SK-N-SH (cell line): ENCODE data around the gene TUBGCP2. TPM values are rescaled to one million over a fixed set of nuclear protein-coding genes. Genes with fewer than 3 reads are reported as not detected.

ENCODE experiments used
- CTCF ChIA-PET: fragments of 300-600, 350-600 bp; formaldehyde crosslinking; extraction: SDS; loops from one replicate; lab custom pipeline; 2021; lab: Yijun Ruan, JAX
- POLR2A ChIA-PET: fragments of 350-600 bp; sonication (Branson Sonifier 250); formaldehyde crosslinking; extraction: SDS; loops from one replicate; lab custom pipeline; 2020; ENCODE audit warnings: antibody characterized with exemption, inconsistent platforms; lab: Yijun Ruan, JAX
- DNase-seq: peaks from one replicate; pipeline ENCODE4 v3.0.0; 2012
- H2AFZ ChIP-seq: fragments of 200-600 bp; sonication (generic); 2 replicates; pipeline ENCODE4 v1.8.1; 2016; ENCODE audit warnings: antibody characterized with exemption, mild to moderate bottlenecking, low read depth
- H3F3A ChIP-seq: fragments of 200-600 bp; sonication (generic); replicated peaks from 2 replicates; pipeline ENCODE3; 2016; ENCODE audit warnings: antibody characterized with exemption, mild to moderate bottlenecking; ENCODE audit not compliant: insufficient read depth
- H3K27ac ChIP-seq, 2 experiments: fragments of 200-500 bp in 1 of 2; fragments of 200-600 bp in 1 of 2; sonication (Bioruptor generic) in 1 of 2; sonication (generic), shearing (Covaris generic) in 1 of 2; 2 replicates each; pipeline versions ENCODE4 v1.5.1 to v1.6.1; 2014 to 2016; ENCODE audit warnings: low read depth in 2 of 2, inconsistent platforms in 1 of 2, low read length in 1 of 2, mild to moderate bottlenecking in 1 of 2, mixed read lengths in 1 of 2
- H3K27me3 ChIP-seq: fragments of 200-600 bp; sonication (generic), shearing (Covaris generic); 2 replicates; pipeline ENCODE4 v1.6.1; 2016; ENCODE audit warnings: mixed run types; ENCODE audit not compliant: insufficient read depth
- H3K36me3 ChIP-seq, 2 experiments: fragments of 200-500 bp in 1 of 2; fragments of 200-600 bp in 1 of 2; sonication (Bioruptor generic) in 1 of 2; sonication (generic) in 1 of 2; replicated peaks in 1 of 2; 2 replicates each; pipeline versions ENCODE3 to v1.5.1; 2014 to 2016; ENCODE audit warnings: low read length in 1 of 2, mild to moderate bottlenecking in 1 of 2; ENCODE audit not compliant: insufficient read depth in 2 of 2, control insufficient read depth in 1 of 2
- H3K4me1 ChIP-seq, 2 experiments: fragments of 200-500 bp in 1 of 2; fragments of 200-600 bp in 1 of 2; sonication (Bioruptor generic) in 1 of 2; sonication (generic), shearing (Covaris generic) in 1 of 2; 2 replicates each; pipeline versions ENCODE4 v1.5.1 to v1.6.1; 2014 to 2016; ENCODE audit warnings: low read depth in 1 of 2, low read length in 1 of 2, mixed run types in 1 of 2; ENCODE audit not compliant: insufficient read depth in 2 of 2, control insufficient read depth in 1 of 2
- H3K4me2 ChIP-seq: fragments of 200-600 bp; sonication (generic), shearing (Covaris generic); 2 replicates; pipeline ENCODE4 v1.6.1; 2017; ENCODE audit warnings: mixed run types
- H3K4me3 ChIP-seq, 2 experiments: fragments of 200-500 bp in 1 of 2; fragments of 200-600 bp in 1 of 2; sonication (Bioruptor generic) in 1 of 2; sonication (generic), shearing (Covaris generic) in 1 of 2; 2 replicates each; pipeline versions ENCODE4 v1.5.1 to v1.8.1; 2014 to 2016; ENCODE audit warnings: low read depth in 2 of 2, inconsistent platforms in 1 of 2, low read length in 1 of 2, mild to moderate bottlenecking in 1 of 2, mixed read lengths in 1 of 2, moderate library complexity in 1 of 2
- H3K79me2 ChIP-seq: fragments of 200-600 bp; sonication (generic); 2 replicates; pipeline ENCODE4 v1.8.1; 2017; ENCODE audit warnings: mild to moderate bottlenecking; ENCODE audit not compliant: insufficient read depth
- H3K9ac ChIP-seq: fragments of 200-600 bp; sonication (generic); 2 replicates; pipeline ENCODE4 v1.6.1; 2017; ENCODE audit warnings: mixed run types
- H3K9me2 ChIP-seq: fragments of 200-600 bp; sonication (generic); 2 replicates; pipeline ENCODE4 v1.6.1; 2017; ENCODE audit warnings: mixed run types
- H3K9me3 ChIP-seq: fragments of 200-600 bp; sonication (generic); 2 replicates; pipeline ENCODE4 v1.6.1; 2017; ENCODE audit warnings: mixed run types, mild to moderate bottlenecking, moderate library complexity
- H4K20me1 ChIP-seq: fragments of 200-600 bp; sonication (generic); 2 replicates; pipeline ENCODE4 v1.6.1; 2017; ENCODE audit warnings: mild to moderate bottlenecking, mixed run types; ENCODE audit not compliant: insufficient read depth
- CTCF ChIP-seq: fragments of 200-600 bp; sonication (generic); IDR thresholded peaks from 2 replicates; pipeline ENCODE4 v1.6.1; 2017; ENCODE audit warnings: antibody characterized with exemption, mild to moderate bottlenecking, moderate library complexity
- ELF1 ChIP-seq: IDR thresholded peaks from 2 replicates; pipeline ENCODE4 v1.4.0; 2012
- FOSL2 ChIP-seq: IDR thresholded peaks from 2 replicates; pipeline ENCODE4 v1.4.0; 2012; ENCODE audit warnings: low read depth, mild to moderate bottlenecking, moderate library complexity, borderline replicate concordance
- GATA2 ChIP-seq: sonication (generic); formaldehyde crosslinking; IDR thresholded peaks from 2 replicates; pipeline ENCODE4 v1.5.0; 2020; ENCODE audit warnings: mild to moderate bottlenecking, missing genetic modification reagents
- IRF3 ChIP-seq: fragments of 150-350 bp; IDR thresholded peaks from 2 replicates; pipeline ENCODE4 v1.6.1; 2016; ENCODE audit warnings: mild to moderate bottlenecking, low read depth, low read length
- MAX ChIP-seq: IDR thresholded peaks from 2 replicates; pipeline ENCODE4 v1.4.0; 2012; ENCODE audit warnings: low read depth
- MXI1 ChIP-seq: IDR thresholded peaks from 2 replicates; pipeline ENCODE4 v1.6.1; 2012; ENCODE audit warnings: mild to moderate bottlenecking, low read depth, low read length, improper control_type of control experiment
- NFIC ChIP-seq: IDR thresholded peaks from 2 replicates; pipeline ENCODE4 v1.4.0; 2012; ENCODE audit warnings: borderline replicate concordance
- NRF1 ChIP-seq: IDR thresholded peaks from 2 replicates; pipeline ENCODE4 v1.6.1; 2012; ENCODE audit warnings: low read depth, mild to moderate bottlenecking, low read length
- REST ChIP-seq: IDR thresholded peaks from 2 replicates; pipeline ENCODE4 v1.6.1; 2012; ENCODE audit warnings: mild to moderate bottlenecking, low read depth, low read length, moderate library complexity
- RFX5 ChIP-seq: IDR thresholded peaks from 2 replicates; pipeline ENCODE4 v1.6.1; 2012; ENCODE audit warnings: mild to moderate bottlenecking, improper control_type of control experiment, low read length
- SMC3 ChIP-seq: IDR thresholded peaks from 2 replicates; pipeline ENCODE4 v1.6.1; 2012; ENCODE audit warnings: low read depth, low read length, improper control_type of control experiment
- TEAD4 ChIP-seq: IDR thresholded peaks from 2 replicates; pipeline ENCODE4 v1.4.0; 2012; ENCODE audit warnings: mild to moderate bottlenecking, borderline replicate concordance; ENCODE audit not compliant: insufficient read depth
- USF1 ChIP-seq: IDR thresholded peaks from 2 replicates; pipeline ENCODE4 v1.4.0; 2012; ENCODE audit warnings: low read depth, borderline replicate concordance
- YY1 ChIP-seq: IDR thresholded peaks from 2 replicates; pipeline ENCODE4 v1.4.0; 2012; ENCODE audit warnings: low read depth, mild to moderate bottlenecking
- WGBS: methylation state at CpG from one replicate; pipeline ENCODE4 v1.1.6; 2017; ENCODE audit warnings: low lambda C conversion rate; 5-methylcytosine and 5-hydroxymethylcytosine counted together
- polyA plus RNA-seq, 3 experiments: library from polyadenylated mRNA; depleted of rRNA; stranded (reverse); fragments of >200 nt; gene quantifications; 2 replicates each; pipeline ENCODE4 v1.2.3, GENCODE V29; 2012

The TUBGCP2 gene
- polyA plus RNA-seq, 1 of the 3 experiments (the other 2 are of a cell fraction) = 49.1 TPM

GRCh38 chr10:133356549-133357284 lies 48.0 kb upstream of the TUBGCP2 start:
- DNase-seq = no peak
- H4K20me1 ChIP-seq = no peaks in the 10 kb centered on the region
- no peaks in the 10 kb centered on the region for H3K9me3 ChIP-seq
- peaks cover under 1 to 3% of the 10 kb centered on the region in 2 experiments for H3K36me3 ChIP-seq
- POLR2A ChIA-PET = interaction anchor here (1.0 kb wide), 1 partner anchor 34 kb away, joined by 3 read pairs; no protein-coding TSS in a partner anchor
- peak overlapping the region; percentile 58 to 59 for H3K4me3 ChIP-seq
- no peaks in the 10 kb centered on the region for H3K27me3 ChIP-seq
- no peaks in the 10 kb centered on the region for H3K79me2 ChIP-seq
- peak overlapping the region; percentile 76 for H3K4me2 ChIP-seq
- no peaks in the 10 kb centered on the region for H3K9me2 ChIP-seq
- CTCF ChIA-PET = interaction anchor here (1.2 to 9.1 kb wide), 2 partner anchors 20 to 28 kb away, joined by 3 to 73 read pairs; partner anchors contain the start of gene CALY
- peak overlapping the region; percentile 63 for H3K9ac ChIP-seq
- WGBS = 63% methylated on average over 14 of the region's 27 CpGs
- H2AFZ ChIP-seq = peak overlapping the region; percentile 63; the same call in 1 of the 2 replicates
- peaks cover 0 to 36% of the 10 kb centered on the region in 2 experiments; a peak in 1 of 4 replicates for H3K4me1 ChIP-seq
- TF ChIP-seq RFX5 (no peak), CTCF (no peak), MXI1 (no peak), TEAD4 (no peak), MAX (no peak), USF1 (no peak), REST (no peak), FOSL2 (no peak), YY1 (no peak), NRF1 (no peak), SMC3 (no peak), GATA2 (no peak), NFIC (no peak), IRF3 (no peak), ELF1 (no peak)
- no peak overlapping the region; a peak in 1 of 4 replicates for H3K27ac ChIP-seq
- H3F3A ChIP-seq = no peaks in the 10 kb centered on the region
